ENCODE results near the gene KIF21A. TPM values are rescaled to one million over a fixed set of nuclear protein-coding genes. Genes with fewer than 3 reads are reported as not detected.
A peak's percentile ranks its signal among the peaks of the same experiment; 100 is the strongest.

The KIF21A gene
- total RNA-seq, 1 donor from 2014 or later: 23.3 TPM

DNA sequence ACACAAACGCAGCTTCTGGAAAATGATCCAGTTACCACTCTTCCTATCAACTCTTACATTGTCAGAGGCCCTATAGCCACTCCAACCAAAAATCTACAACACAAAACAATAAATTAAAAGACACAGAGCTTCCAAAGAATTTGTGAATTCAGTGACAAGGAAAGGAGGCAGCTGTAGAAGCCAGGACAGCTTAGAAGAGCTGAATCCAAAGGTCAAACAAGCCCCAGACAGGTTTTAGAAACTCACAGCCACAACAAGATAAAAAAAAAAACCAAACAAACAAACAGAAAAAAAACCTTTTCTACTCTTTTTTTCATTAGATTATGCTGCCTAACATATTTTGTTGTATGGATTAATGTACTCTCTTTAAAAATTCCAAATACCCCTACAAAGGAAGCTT lies 94.4 kb downstream of the KIF21A start:
- Mint-ChIP-seq H3K4me1 (ENCODE audit: low read depth) (no peaks in the 10 kb centered on the region), H3K36me3 (ENCODE audit: low read depth) (peaks cover 2% of the 10 kb centered on the region), H3K9me3 (no peaks in the 10 kb centered on the region), H3K27ac (no peak overlapping the region), H3K27me3 (ENCODE audit: insufficient read depth) (no peaks in the 10 kb centered on the region), H3K4me3 (no peak overlapping the region)
- intact Hi-C loops (cut with micrococcal nuclease): loop anchor here (10.0 kb wide), 1 partner anchor 96 kb away; the partner anchor contains the start of gene KIF21A
- DNase-seq (ENCODE audit: low spot score): no peak

DNA sequence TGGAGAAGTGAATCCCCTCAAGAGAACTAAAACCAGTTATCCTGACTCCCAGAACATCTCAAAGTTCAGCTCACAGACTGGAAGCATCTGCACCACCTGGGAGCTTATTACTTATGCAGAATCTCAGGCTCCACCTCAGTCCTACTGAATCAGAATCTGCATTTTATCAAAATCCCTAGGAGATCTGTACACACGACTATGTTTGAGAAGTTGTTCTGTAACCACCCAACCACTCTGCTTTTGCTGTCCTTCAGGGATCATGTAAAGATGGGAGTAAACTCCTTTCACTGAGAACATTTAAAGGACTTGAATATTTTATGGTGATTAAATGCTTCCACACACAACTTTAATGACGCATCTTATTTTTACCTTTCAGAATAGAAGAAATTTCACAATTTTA lies 98.0 kb downstream of the KIF21A start:
- peaks cover 11% of the 10 kb centered on the region for H3K36me3 Mint-ChIP-seq (ENCODE audit: low read depth)
- no peak overlapping the region for H3K27ac Mint-ChIP-seq
- no peaks in the 10 kb centered on the region for H3K27me3 Mint-ChIP-seq (ENCODE audit: insufficient read depth)
- DNase-seq (ENCODE audit: low spot score): no peak
- H3K4me1 Mint-ChIP-seq (ENCODE audit: low read depth): peaks cover 11% of the 10 kb centered on the region
- no peaks in the 10 kb centered on the region for H3K9me3 Mint-ChIP-seq
- H3K4me3 Mint-ChIP-seq: no peak overlapping the region
- intact Hi-C loops (cut with micrococcal nuclease): loop anchor here (10.0 kb wide), 1 partner anchor 100 kb away; the partner anchor contains the start of gene KIF21A

DNA sequence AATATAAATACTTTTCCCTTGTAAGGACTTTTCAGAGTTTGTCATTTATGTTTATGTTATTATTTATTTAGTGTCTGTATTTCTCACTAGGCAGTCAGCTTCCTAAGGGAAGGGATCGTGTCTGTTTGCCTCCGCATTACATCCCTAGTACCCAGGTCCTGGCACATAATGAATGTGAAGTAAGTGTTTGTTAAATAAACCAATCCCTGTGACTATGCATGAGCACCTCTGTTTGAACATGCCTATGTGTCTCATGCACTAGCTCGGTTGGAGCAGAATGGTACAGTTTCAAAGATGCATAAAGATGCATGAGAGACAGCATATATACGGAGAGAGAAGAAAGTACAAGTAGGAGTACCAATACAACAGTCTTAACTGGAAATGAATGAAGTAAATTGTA lies 99.3 kb downstream of the KIF21A start:
- peaks cover 11% of the 10 kb centered on the region for H3K4me1 Mint-ChIP-seq (ENCODE audit: low read depth)
- no peak overlapping the region for H3K4me3 Mint-ChIP-seq
- intact Hi-C loops (cut with micrococcal nuclease): loop anchor here (10.0 kb wide), 1 partner anchor 101 kb away; the partner anchor contains the start of gene KIF21A
- no peaks in the 10 kb centered on the region for H3K27me3 Mint-ChIP-seq (ENCODE audit: insufficient read depth)
- no peak for DNase-seq (ENCODE audit: low spot score)
- no peaks in the 10 kb centered on the region for H3K9me3 Mint-ChIP-seq
- H3K36me3 Mint-ChIP-seq (ENCODE audit: low read depth): peaks cover 14% of the 10 kb centered on the region
- no peak overlapping the region for H3K27ac Mint-ChIP-seq

DNA sequence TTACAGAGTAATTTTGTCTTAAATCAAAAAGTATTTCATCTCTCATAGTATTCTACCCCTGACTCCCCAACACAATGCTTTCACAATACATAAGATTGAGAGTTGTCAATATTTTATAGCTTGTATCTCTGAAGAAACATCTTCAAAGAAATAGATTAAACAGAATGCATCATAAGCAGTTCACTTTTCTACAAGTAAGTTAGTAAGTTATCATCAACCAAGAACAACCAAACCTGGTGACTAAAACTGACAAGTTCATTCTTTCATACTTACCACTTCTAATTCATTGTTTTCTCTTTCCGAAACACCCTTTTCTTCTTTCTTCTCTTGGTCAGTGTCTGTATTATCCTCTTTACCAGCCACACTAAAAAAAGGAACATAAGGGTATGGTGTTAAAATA lies 101.2 kb downstream of the KIF21A start:
- no peak overlapping the region for H3K4me3 Mint-ChIP-seq
- intact Hi-C loops (cut with micrococcal nuclease): loop anchor here (10.0 kb wide), 1 partner anchor 103 kb away; the partner anchor contains the start of gene KIF21A
- H3K27ac Mint-ChIP-seq: no peak overlapping the region
- peaks cover 11% of the 10 kb centered on the region for H3K4me1 Mint-ChIP-seq (ENCODE audit: low read depth)
- no peaks in the 10 kb centered on the region for H3K27me3 Mint-ChIP-seq (ENCODE audit: insufficient read depth)
- no peaks in the 10 kb centered on the region for H3K9me3 Mint-ChIP-seq
- DNase-seq (ENCODE audit: low spot score): no peak
- peaks cover 14% of the 10 kb centered on the region for H3K36me3 Mint-ChIP-seq (ENCODE audit: low read depth)

DNA sequence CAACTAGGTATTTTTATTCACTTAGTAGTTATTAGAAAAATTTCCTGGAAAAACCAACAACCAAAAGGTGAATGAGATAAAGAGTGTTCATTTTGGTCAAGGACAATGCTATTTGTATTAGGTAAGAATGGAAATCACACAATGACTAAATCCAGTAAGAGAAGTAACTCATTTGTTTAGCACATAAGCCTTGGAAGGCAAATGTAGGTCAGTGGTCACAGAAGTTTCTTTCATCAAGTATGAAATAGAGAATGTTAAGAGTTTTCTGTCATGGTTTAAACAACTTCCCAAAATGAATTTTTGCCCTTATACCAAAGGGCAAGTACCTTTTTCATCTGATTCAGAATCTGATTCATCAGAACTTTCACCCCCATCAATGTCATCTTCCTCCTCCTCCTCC lies 101.7 kb downstream of the KIF21A start:
- Mint-ChIP-seq H3K27me3 (ENCODE audit: insufficient read depth) (no peaks in the 10 kb centered on the region), H3K27ac (no peak overlapping the region), H3K4me1 (ENCODE audit: low read depth) (peaks cover 11% of the 10 kb centered on the region), H3K9me3 (no peaks in the 10 kb centered on the region), H3K4me3 (no peak overlapping the region), H3K36me3 (ENCODE audit: low read depth) (peaks cover 14% of the 10 kb centered on the region)
- DNase-seq (ENCODE audit: low spot score): no peak
- intact Hi-C loops (cut with micrococcal nuclease): loop anchor here (10.0 kb wide), 1 partner anchor 104 kb away; the partner anchor contains the start of gene KIF21A

DNA sequence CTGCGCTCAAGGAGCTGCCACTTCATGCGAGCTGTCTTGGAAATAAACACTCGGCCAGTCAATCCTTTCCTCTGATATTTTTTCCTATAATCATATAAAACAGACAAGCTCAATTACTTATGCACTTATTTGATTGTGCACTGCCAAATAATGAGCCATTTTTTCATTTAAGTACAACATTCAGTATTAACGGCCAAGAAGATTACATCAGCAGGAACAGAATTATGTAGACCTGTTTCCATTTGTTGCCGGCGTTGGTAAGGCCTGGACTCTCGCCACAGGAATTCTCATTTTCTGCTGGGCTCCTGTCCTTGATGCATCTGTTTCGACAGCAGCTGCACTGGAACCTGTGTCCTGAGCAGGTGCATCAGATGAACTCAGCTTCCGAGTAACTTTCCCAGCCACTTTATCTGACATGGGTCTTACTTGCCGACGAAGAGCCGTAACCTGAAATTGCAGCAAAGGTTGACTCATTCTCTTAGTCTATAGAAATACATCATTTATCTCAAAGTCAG lies 110.2 kb downstream of the KIF21A start:
- H3K4me1 Mint-ChIP-seq (ENCODE audit: low read depth): peaks cover 14% of the 10 kb centered on the region
- no peaks in the 10 kb centered on the region for H3K9me3 Mint-ChIP-seq
- intact Hi-C loops (cut with micrococcal nuclease): no loop called here
- no peak overlapping the region for H3K27ac Mint-ChIP-seq
- no peak overlapping the region for H3K4me3 Mint-ChIP-seq
- DNase-seq (ENCODE audit: low spot score): no peak
- H3K36me3 Mint-ChIP-seq (ENCODE audit: low read depth): peaks cover 18% of the 10 kb centered on the region
- H3K27me3 Mint-ChIP-seq (ENCODE audit: insufficient read depth): no peaks in the 10 kb centered on the region

DNA sequence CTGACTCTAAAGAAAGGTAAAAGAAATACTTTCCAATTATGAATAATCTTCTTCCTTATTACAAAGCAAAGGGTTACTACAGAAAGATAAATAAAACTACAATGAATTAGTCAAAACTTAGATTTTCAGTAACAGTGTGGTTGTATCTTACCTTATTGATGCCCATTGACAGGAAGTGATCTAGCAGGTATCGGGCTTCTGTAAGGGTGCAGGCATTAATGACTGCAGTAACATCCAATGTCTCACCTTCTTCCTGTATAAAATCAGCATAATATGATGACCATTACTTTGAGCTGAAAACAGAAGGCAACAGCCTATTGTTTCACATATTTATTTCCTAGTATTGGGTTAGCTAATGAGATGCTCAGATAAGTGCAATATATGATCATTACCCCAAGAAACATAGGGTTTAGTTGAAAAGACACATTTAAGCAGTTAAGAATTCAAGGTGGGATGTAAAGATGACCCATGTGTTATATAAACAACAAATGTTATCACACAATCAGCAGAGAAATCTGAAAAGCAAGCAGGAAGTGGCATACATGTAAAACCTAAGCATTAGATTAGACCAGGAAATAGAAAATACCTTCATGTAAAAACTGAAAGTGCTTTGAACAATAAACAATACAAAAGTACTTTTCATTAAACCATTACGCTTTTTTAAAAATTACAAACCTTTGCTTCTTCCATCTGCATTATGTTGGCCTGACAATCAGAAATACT lies 111.2 kb downstream of the KIF21A start:
- no peaks in the 10 kb centered on the region for H3K9me3 Mint-ChIP-seq
- DNase-seq (ENCODE audit: low spot score): no peak
- peaks cover 18% of the 10 kb centered on the region for H3K36me3 Mint-ChIP-seq (ENCODE audit: low read depth)
- intact Hi-C loops (cut with micrococcal nuclease): no loop called here
- H3K4me3 Mint-ChIP-seq: no peak overlapping the region
- H3K27me3 Mint-ChIP-seq (ENCODE audit: insufficient read depth): no peaks in the 10 kb centered on the region
- peaks cover 14% of the 10 kb centered on the region for H3K4me1 Mint-ChIP-seq (ENCODE audit: low read depth)
- H3K27ac Mint-ChIP-seq: no peak overlapping the region

DNA sequence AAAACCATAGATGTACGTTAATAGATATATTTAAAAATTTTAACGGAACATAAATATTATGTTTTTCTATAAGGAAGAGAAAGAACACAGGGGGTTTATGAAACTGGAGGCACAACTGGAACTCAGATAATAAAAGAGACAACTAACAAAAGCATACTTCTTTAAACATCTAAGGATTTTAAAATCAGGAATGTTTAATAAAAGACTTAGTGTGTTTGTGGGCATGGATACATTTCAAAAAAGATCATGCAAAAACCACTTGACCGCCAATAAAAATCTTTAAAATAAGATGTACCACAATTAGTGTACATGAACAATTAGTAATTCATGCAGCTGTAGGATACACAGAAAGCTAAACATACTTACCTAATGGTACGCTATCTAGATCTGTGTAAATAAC lies 113.0 kb downstream of the KIF21A start:
- intact Hi-C loops (cut with micrococcal nuclease): no loop called here
- Mint-ChIP-seq H3K4me3 (no peak overlapping the region), H3K27me3 (ENCODE audit: insufficient read depth) (no peaks in the 10 kb centered on the region), H3K36me3 (ENCODE audit: low read depth) (peaks cover 16% of the 10 kb centered on the region), H3K27ac (no peak overlapping the region), H3K4me1 (ENCODE audit: low read depth) (peaks cover 14% of the 10 kb centered on the region), H3K9me3 (no peaks in the 10 kb centered on the region)
- no peak for DNase-seq (ENCODE audit: low spot score)

DNA sequence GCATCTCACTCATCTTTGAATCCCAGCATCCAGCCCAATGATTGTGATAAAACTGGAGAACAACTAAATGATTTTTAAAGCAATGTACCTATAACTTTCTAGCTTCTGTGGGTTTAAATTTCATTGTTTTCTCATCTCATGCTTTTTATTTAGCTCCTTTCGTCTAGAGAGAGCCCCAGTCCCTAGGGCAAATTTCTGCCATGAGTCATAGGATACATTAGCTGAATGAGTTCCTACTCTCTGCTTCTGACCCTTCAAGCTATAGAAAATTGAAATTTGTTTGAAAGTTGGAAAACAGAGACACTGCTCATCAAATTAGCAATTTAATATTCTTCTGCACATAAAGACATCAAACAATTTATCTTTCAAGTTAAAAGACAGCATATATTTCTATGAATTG lies 113.9 kb downstream of the KIF21A start:
- no peaks in the 10 kb centered on the region for H3K27me3 Mint-ChIP-seq (ENCODE audit: insufficient read depth)
- H3K27ac Mint-ChIP-seq: peak overlapping the region; percentile 6
- no peak for DNase-seq (ENCODE audit: low spot score)
- intact Hi-C loops (cut with micrococcal nuclease): no loop called here
- no peak overlapping the region for H3K4me3 Mint-ChIP-seq
- H3K9me3 Mint-ChIP-seq: no peaks in the 10 kb centered on the region
- H3K4me1 Mint-ChIP-seq (ENCODE audit: low read depth): peaks cover 14% of the 10 kb centered on the region
- peaks cover 16% of the 10 kb centered on the region for H3K36me3 Mint-ChIP-seq (ENCODE audit: low read depth)

DNA sequence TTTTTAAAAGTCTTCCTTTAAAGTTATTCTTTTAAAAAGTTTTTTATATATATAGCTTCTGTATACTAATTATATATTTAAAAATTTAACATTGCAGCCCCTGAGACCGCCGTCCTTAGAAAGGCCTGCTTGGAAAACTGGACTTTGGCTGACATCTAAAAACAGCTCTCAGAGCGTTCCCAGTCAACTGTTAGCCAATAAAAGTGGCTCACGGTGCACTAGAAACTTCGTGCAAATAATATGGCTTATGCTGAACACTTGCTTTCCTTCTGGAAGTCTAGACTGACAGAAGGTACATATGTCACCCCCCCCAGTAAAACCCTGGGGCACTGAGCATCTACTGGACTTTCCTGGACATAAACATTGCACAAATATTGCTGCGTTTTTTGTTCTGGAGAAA lies 115.0 kb downstream of the KIF21A start:
- no peak overlapping the region for H3K4me3 Mint-ChIP-seq
- H3K36me3 Mint-ChIP-seq (ENCODE audit: low read depth): peaks cover 16% of the 10 kb centered on the region
- no peak overlapping the region for H3K27ac Mint-ChIP-seq
- peaks cover 14% of the 10 kb centered on the region for H3K4me1 Mint-ChIP-seq (ENCODE audit: low read depth)
- no peak for DNase-seq (ENCODE audit: low spot score)
- H3K9me3 Mint-ChIP-seq: no peaks in the 10 kb centered on the region
- intact Hi-C loops (cut with micrococcal nuclease): no loop called here
- no peaks in the 10 kb centered on the region for H3K27me3 Mint-ChIP-seq (ENCODE audit: insufficient read depth)

DNA sequence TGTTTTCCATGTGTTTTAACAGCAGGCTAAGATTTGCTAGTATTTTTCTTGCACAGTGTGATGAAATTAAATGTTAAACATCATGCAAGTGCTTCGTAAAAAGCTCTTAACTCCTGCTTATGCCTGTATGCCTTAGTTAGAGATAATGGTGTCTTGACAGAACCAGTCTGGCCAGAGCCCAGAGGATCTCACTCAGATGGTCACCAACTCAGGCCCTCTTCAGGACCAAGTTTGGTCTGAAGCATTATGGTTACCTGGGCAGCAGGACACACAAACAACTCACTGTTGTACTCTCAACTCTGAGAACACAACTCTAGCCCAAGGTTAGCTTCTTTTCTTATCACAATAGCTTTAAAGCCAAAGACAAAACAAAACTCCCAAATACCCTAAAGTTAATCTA lies 115.4 kb downstream of the KIF21A start:
- no peak for DNase-seq (ENCODE audit: low spot score)
- no peak overlapping the region for H3K4me3 Mint-ChIP-seq
- peaks cover 12% of the 10 kb centered on the region for H3K4me1 Mint-ChIP-seq (ENCODE audit: low read depth)
- peaks cover 14% of the 10 kb centered on the region for H3K36me3 Mint-ChIP-seq (ENCODE audit: low read depth)
- intact Hi-C loops (cut with micrococcal nuclease): no loop called here
- H3K9me3 Mint-ChIP-seq: no peaks in the 10 kb centered on the region
- H3K27me3 Mint-ChIP-seq (ENCODE audit: insufficient read depth): no peaks in the 10 kb centered on the region
- no peak overlapping the region for H3K27ac Mint-ChIP-seq

DNA sequence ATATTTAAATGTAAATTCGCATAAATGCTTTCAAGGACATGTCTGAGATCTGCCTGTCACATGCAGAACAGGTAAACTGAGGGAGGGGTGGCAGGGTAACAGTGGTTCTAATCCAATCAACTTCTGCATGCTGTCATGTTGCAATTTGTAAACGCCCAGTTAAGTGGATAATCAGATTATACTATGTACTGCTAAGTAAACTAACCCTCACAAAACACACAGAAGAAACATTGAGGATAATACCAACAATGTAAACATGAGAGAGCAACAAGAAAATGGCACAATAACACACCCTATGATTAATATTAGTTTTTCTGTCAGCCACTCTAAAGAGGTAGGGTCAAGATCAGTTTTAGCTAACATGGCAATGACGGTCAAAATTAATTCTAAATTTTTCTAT lies 123.7 kb downstream of the KIF21A start:
- DNase-seq (ENCODE audit: low spot score): no peak
- Mint-ChIP-seq H3K4me3 (no peak overlapping the region), H3K36me3 (ENCODE audit: low read depth) (peaks cover 1% of the 10 kb centered on the region), H3K9me3 (no peaks in the 10 kb centered on the region), H3K4me1 (ENCODE audit: low read depth) (peaks cover 4% of the 10 kb centered on the region), H3K27me3 (ENCODE audit: insufficient read depth) (no peaks in the 10 kb centered on the region), H3K27ac (no peak overlapping the region)
- intact Hi-C loops (cut with micrococcal nuclease): loop anchor here (2.0 to 10.0 kb wide), 4 partner anchors 124 to 788 kb away; partner anchors contain the start of genes KIF21A and SLC2A13

DNA sequence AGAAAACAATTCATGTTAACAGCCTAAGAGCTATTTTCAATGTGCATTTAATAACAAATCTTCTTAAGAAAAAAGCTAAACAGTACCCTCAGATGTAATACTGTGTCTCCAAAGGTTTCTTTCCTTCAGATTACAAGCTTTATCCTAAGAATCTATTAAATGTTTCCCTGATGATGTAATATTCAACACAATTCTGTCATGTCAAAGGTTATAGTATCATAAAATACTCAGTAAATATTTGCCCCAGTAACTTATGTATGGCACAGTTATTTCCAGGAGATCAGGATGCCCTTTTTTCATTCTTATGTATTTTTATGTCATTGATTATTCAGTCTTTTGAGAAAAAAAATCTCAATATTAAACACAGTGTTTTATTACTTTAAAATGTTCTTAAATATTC lies 128.4 kb downstream of the KIF21A start:
- Mint-ChIP-seq H3K36me3 (ENCODE audit: low read depth) (no peaks in the 10 kb centered on the region), H3K27ac (no peak overlapping the region), H3K4me1 (ENCODE audit: low read depth) (peaks cover 4% of the 10 kb centered on the region), H3K9me3 (no peaks in the 10 kb centered on the region), H3K4me3 (no peak overlapping the region), H3K27me3 (ENCODE audit: insufficient read depth) (no peaks in the 10 kb centered on the region)
- intact Hi-C loops (cut with micrococcal nuclease): loop anchor here (10.0 kb wide), 1 partner anchor 270 kb away; no protein-coding TSS in a partner anchor
- DNase-seq (ENCODE audit: low spot score): no peak
